Inferior parietal cortex (tissue), 1 donor: Measurements from ENCODE around the gene TEAD3.

Experiments
- DNase-seq: peaks from one replicate; pipeline ENCODE4 v3.0.0-alpha.2; 2016; ENCODE audit errors: extremely low spot score

TEAD3 gene

DNA sequence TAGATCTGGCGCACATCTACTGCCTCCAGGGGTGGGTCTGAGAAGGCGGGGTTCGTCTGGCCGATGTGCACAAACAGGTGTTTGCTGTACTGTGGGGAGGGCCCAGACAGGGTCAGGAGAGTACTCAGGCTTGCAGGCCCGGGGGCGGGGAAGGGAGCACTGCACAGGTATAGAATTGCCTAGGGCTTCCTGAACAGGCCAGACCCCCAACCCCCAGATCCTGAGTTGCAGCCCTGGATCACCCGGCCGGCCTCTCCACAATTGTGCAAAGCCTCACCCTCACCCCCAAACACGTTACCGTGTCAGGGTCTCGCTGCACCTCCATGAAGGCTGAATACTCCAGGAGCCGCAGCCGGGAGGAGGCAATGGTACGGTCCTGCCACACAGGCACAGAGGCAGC lies 20.9 kb downstream of the TEAD3 start:
- no peak for DNase-seq

DNA sequence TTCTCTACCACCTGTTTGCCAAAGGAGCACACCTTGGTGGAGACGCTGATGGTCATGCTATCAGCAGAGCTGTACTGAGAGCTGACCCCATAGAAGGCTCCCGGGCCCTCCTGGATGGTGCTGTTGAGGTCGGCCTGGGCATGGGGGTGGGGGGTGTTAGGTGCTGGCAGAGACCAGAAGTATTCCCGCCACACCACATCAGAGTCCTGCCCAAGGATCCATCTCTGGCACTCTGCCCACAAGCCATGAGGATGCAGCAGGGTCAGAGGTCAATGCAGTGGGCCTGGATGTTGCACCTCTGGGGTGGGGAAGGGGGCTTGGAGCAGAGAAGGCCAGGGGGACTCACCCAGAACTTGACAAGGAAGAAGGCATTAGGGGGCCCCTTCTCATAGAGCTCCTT lies 21.3 kb downstream of the TEAD3 start:
- DNase-seq, result no peak

DNA sequence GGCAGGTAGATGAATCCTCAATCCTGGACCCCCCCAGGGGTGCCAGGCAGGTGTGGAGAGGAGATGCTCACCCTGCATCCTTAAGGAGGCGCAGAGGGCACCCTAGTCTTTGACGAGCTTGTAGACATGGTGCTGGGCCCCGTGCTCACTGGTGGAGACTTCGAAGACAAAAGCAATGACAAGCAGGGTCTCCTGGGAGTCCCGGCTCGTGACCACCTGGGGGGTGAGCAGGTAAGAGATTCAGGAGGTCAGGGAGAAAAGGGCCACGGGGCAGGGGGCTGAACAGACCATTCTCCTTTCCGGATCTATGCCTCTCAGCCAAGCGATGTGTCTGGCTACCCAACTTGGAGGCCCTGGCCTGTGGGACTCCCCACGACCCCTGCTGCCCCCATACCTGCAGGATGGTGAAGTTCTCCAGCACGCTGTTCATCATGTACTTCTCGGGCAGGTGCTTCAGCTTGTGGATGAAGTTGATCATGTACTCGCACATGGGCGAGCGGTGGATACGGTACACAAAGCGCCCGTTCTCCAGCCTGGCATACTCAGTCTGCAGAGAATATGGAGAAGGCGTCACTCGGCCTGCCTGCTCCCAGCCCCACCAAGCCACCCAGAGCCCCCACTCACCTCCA lies 21.8 kb downstream of the TEAD3 start:
- no peak for DNase-seq

DNA sequence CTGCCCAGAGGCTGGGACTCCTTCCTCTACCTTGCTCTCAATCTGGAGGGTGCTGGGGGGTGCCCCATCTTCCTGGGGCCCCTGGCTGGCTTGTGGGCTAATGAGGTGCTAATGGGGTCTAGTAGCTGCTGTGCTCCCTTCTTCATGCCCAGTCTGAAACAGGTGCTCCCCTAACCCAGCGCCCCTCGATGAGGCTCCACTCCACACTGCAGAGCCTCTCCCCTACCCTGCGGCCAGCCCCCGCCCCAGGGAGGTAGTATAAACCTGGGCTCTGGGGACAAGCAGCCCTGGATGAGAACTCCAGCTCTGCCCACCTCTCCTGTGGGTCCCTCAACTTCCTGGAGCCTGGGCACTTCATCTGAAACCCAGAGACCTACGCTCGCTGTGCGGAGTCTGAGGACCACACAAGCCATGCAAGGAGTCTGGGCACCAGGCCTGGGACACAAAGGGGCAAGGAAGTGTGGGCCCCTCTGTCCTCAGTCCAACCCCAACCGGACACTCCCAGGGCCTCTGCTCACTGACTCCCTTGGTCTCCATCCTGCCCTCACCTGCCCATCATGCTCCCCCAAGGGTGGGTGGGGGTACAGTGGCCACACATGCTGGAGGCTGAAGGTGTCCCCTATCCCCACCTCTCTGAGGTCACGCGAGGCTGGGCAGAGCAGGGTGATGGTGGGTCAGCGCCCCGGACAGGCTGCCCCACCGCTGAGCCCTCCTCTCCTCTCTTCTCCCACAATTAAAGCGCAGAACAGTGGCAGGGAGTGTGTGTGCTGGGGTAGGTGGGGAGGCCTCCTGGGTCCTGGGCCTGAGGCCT lies 22.5 kb downstream of the TEAD3 start:
- DNase-seq, result no peak

DNA sequence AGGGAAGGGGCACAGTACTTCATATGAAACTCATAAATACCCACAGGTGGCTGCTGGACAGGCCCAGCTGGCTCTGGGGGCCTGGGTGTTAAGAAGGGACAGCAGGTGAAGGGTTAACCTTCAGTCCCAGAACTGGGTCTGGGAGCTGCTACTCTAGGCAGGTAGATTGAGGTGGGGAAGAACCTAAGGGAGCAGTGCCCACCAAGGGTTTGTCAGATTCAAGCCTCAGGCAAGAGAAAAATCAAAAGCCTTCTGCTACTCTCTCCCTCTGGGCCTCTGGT lies 23.1 kb downstream of the TEAD3 start:
- no peak for DNase-seq

DNA sequence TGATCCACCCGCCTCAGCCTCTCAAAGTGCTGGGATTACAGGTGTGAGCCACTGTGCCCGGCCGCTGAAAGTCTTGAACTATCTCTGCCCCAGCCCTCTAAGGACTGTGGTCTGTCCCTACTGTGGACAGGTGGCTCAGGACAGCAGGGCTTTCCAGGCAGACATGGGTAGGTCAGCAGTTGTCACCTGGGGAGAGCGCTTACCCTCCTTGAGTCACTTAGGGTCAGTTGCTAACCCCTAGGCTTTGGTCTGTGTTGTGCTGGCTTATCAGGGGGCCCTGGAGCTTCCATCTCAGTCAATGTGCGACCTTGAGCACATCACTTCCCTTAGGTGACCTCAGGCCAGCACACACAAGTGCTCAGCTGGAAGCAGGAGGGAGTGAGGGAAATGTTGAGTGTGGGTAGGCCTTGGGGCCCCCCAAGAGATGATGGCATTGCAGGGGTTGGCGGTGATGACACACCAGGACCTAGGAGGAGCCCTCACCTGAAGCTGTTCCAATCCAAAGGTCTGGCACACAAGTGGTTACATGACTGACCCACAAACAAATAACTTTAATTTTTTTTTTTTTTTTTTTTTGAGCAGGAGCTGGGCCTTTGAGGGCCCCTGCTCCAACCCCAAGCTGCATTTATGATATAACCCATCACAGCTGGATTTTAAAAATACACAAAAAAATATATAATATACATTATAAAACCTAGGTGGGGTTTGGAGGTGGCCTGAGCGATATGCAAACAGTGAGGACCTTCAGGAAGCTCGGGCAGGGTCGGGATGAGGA lies 23.6 kb downstream of the TEAD3 start:
- DNase-seq, result no peak

DNA sequence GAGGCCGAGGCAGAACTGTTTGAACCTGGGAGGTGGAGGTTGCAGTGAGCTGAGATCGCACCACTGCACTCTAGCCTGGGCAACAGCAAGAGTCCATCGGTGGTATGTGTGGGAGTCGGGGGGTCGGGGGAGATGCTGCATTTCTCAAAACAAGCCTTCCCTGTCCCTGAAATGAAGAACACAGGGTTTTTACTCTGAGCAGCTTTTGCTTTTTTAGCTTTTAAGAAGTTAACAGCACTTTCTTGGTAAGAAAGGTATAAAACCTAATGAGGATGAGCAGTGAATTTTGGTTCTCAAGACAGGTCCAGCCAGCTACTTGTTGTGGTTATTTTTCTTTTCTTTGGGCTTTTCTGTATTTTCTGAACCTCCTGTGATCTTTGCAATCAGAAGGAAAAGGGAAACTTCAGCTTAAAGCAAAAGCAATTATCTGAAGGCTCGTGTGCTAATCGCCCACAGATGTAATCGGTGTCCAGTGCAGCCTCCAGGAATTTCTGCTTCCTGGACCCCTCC lies 25.0 kb downstream of the TEAD3 start:
- no peak for DNase-seq

DNA sequence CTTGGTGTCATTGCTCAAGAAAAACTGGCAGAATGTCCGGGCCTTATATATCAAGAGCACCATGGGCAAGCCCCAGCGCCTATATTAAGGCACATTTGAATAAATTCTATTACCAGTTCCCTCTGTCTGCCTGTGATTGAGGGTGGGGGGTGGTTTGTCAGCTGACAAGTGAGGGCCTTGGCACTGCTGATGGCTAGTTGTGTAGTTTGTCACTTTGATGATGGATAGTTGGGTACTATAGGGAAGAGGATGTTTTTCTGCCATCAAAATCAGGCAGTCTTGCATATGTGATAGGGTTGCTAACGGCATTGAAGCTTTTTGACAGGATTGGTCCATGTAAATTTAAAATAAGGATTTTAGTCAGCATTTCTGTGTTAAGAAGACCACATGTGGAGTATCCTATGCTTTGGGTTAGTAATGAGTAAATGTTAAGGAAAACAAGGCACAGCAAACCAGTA lies 26.2 kb downstream of the TEAD3 start:
- DNase-seq, result no peak

DNA sequence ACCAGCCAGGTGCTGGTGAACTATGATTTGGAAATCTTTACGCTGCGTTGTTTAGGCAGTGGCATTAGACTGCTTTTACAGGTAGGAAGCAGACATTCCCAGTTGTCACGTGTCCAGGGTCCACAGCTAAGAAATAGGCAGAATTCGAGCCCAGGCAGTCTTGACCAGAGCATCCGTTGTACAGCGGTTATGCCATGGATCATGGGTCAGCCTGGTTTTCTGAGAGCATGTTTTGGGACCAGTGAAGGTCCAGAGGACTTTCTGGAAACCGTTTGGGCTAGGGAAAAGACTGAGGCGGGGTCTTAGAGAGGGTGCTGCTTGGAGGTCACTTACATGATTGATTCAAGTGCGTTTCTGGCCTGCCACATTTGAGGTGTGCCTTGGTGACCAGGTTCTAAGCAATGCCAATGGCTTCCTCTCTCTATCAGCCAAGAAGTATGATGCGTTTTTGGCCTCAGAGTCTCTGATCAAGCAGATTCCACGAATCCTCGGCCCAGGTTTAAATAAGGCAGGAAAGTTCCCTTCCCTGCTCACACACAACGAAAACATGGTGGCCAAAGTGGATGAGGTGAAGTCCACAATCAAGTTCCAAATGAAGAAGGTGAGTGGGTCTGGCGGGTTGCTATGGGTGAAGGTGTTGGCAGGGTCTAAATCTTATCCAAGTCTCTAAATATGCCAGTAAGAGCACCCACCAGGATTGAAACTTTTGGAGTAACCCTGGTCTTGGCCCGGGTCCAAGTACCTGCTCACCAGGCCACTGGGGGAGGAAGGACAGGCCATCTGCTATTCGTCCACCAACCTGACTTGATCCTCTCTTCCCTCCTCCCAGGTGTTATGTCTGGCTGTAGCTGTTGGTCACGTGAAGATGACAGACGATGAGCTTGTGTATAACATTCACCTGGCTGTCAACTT lies 26.9 kb downstream of the TEAD3 start:
- DNase-seq, result no peak

DNA sequence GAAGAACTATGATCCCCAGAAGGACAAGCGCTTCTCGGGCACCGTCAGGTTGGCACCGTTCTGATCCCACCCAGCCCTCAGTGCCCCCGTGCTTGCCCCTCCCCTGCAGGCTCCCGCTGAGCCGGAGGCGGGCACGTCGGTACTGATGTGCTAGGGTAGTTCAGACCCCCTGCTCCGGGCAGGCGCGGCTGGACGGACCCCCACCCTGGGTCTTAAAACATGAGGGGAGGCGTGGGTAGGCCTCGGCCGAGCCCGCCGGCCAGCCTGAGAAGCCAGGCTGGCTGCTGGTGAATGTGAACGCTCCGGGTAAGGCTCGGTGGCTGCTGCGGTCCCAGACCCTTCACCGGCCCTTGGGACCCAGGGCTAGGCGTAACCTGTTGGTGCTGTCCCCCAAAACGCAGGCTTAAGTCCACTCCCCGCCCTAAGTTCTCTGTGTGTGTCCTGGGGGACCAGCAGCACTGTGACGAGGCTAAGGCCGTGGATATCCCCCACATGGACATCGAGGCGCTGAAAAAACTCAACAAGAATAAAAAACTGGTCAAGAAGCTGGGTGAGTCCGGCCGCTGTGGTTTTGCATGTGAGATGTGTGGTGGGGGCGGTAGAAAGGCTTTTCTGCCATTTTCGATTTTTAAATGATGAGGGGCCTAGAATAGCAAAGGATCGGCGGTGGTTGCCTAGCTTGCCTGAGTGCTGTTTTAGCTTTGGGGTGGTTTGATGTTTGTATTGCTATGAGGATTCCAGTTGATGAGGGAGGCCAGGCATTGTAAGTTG lies 27.7 kb downstream of the TEAD3 start:
- no peak for DNase-seq

DNA sequence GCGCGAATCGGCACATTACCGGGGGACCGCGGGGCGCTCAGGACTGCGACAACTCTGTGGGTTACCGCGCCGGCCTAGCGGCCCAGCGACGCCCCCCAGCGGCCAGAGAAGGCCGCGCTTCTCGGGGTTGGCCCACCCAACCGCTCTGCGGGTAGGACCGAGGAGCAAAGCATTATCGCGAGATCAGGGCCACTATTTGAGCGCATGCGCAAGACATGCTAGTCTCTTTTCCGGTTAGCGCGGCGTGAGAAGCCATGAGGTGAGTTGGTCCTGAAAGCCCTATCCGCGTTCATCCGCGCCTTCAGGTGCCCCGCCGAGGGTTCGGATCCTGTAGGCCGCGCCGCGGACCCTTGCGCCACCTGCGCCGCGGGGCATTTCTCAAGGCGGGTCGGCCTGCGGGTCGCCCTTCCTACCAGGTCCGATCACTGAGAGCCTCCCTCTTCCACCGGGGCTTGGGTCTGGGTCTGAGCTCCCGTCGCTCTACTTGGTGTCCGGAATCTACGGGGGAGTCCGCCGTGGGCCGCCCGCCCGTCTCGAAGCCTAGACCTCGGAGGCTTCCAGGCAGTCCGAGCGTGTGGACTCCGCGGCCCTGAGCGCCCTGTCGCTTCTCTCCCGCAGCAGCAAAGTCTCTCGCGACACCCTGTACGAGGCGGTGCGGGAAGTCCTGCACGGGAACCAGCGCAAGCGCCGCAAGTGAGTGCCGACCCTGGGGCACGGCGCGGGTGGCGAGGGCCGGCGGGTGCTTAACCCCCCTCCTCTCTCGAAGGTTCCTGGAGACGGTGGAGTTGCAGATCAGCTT lies 28.5 kb downstream of the TEAD3 start, which contains the start of gene RPL10A:
TSS of gene RPL10A (plus strand) at position 221 of the 799 bp plus-strand sequence. CDS start at position 255, 34 bp downstream.
- DNase-seq, result peak; percentile 99

DNA sequence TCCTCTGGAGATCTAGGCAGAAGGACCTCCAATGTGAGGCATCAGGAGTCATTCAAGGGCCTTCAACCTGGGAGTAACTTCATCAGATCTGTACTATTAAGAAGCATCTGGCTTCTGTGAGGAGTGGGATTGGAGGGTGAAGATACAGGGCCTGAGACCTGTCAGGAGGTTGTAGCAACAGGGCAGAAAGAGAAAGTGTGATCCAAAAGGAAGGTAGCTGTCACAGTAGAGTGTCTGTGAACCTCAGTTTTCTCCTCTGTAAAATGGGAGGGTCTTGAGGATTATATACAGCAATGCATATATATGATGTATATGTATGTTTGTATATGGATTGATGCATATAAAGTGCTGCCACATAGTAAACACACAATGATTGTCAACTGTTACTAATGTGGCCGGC lies 31.2 kb downstream of the TEAD3 start:
- DNase-seq, result no peak

DNA sequence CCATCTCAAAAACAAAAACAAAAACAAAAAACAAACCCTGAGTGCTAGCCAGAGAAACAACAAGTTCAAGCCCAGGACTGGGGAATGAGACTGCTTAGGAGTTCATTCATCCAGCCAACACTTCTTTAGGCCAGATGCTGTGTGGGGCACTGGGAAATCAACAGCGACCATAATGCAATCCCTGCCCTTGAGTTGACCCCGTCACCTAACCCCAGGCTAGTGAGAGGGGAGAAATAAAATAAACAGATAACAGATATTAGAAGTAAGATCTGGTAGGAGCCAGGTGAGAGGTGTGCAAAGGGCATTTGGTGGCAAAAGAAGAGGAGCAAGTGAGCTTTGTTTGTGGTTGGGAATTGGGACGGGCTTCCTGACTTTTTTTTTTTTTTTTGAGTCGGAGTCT lies 33.6 kb downstream of the TEAD3 start:
- DNase-seq, result no peak

DNA sequence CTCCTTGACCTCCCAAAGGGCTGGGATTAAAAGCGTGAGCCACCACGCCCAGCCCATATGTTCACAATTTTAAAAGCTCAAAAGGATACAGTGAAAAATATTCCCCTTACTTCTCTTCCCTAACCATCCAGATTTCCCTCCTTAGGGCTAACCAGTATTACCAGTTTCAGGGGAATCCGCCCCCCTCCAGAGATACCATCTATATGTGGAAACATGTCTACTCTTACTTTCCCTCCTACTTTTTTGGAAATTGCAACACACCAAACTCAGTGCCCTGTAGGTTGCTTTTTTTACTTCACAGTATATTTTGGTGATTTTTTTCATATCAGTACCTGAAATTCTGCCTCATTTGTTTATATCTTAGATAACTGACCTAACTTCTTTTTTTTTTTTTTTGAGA lies 35.6 kb downstream of the TEAD3 start:
- no peak for DNase-seq

DNA sequence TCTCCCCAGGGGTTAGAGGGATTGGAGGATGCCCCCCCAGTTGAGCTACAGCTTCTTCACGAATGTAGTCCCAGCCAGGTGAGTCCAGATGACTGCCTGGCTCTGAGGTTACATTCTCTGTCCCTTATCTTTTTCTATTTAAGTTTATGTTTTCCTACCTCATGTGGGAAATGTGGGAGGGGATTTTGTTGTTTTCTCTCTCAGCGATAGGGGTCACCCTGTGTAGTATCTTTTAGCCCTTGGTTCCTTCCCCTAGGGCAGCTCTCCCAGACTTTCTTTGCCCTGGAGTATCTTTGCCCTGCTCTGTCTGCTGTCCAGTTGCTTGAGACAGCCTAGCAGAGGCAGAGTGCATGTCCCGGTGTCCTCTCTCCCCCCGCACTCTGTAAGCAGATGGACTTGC lies 39.0 kb downstream of the TEAD3 start:
- DNase-seq, result no peak

DNA sequence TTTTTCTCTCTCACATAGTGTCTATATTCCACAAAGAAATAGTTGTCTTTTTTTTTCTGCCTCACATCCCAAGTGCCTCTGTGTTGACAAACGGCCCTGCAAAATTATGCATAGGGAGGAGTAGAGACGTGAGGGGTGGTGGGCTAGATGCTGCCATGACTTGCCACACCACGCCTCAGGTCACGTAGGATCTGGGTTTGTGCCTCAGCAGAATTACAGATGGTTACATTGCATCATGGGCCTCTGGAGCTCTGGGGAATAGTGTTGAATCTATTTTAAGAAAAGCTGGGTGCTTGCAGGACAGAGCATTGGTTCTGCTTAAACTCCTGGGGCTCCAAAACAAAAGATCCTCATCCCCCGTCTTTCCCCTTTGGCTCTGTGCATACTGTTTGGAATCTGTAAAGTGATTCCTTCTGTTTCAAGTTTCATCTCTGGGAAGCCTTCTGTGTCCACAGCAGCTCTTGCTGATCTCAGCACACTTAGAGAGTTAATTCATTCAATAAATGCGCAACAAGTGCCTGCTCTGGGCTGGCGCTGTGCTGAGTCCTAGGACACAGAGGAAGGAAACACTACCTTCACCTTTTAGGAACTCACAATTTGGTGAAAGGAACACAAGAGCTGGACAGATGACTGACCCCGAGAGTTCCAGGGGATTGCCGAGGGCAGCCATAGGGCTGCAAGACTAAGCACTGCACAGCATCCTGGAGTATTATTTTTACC lies 42.3 kb downstream of the TEAD3 start:
- no peak for DNase-seq

DNA sequence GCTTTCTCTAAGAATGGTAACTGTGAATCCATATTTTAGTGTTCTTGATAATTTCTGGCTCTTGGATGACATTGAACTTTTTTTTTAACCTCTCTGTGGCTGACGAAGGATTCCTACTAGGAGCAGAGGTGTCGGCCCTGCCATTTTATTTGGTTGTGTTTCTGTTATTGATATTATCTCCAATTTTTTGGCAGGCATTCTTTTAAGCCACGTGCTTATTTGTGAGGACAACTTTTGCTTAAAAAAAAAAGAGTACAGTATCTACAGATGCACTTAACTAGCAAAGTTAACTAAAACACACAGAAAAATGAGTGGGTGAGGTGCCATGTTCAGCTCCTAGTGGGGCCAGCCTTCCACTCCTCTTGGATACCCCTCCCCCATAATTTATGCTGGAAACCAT lies 43.6 kb downstream of the TEAD3 start:
- no peak for DNase-seq

DNA sequence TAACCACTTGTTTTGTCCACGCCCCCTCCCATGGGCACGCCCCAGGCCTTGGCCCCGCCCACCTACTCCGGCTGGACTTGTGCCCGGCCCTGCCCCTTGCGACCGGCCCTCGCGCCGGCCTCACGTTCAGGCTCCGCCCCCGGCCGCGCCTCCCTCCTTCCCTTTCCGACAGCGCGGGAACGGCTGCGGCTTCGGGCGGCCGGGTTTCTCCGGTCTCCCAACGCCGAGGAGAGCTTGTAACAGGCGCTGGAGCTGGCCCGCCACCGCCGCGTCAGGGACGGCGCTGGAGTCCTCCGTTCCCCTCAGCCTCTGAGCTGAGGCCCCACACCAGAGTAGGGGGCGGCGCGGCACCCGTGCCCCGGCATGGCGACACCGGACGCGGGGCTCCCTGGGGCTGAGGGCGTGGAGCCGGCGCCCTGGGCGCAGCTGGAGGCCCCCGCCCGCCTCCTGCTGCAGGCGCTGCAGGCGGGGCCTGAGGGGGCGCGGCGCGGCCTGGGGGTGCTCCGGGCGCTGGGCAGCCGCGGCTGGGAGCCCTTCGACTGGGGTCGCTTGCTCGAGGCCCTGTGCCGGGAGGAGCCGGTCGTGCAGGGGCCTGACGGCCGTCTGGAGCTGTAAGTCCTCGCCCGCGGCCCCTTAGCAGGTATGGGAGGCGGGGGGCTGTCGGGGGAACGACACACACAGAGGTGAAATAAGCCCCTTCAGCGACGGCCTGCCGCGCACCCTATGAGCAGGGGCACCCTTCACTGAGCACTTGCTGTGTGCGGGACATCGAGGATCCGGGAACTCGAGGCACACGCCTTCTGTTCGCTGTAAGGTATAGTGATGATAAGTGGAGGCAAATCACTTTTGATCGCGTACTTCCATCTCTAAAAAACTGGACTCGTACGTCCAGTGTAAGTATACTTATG lies 44.4 kb downstream of the TEAD3 start, which contains the start of gene FANCE:
TSS of gene FANCE (plus strand) at position 156 of the 908 bp plus-strand sequence. CDS start at position 364, 208 bp downstream.
- peak; percentile 86 for DNase-seq
